Thyroid gland (tissue), 4 donors: ENCODE data around the gene NDUFC1.

ENCODE experiments used
- CTCF ChIP-seq, 6 experiments: fragments of 200-600 bp in 3 of 6; fragments of 450-650 bp in 3 of 6; sonication (generic) in 3 of 6; IDR thresholded peaks; one replicate each; pipeline ENCODE4 v1.5.1; 2016 to 2019; ENCODE audit warnings: antibody characterized with exemption in 6 of 6, mild to moderate bottlenecking in 2 of 6, inconsistent platforms in 1 of 6, moderate library complexity in 1 of 6
- POLR2A ChIP-seq, 2 donors: fragments of 450-650 bp; IDR thresholded peaks; one replicate each; pipeline ENCODE4 v1.6.1; 2017; ENCODE audit warnings: antibody characterized with exemption in 2 of 2, mild to moderate bottlenecking in 2 of 2, moderate library complexity in 1 of 2

- TF ChIP-seq CTCF (IDR thresholded peaks at IDR 0.05) = no peak
- TF ChIP-seq POLR2A (IDR thresholded peaks at IDR 0.05) = no peak
Measured at GRCh38 chr4:139241784-139242151, 60.5 kb downstream of the NDUFC1 start.
